Activated naive CD4-positive, alpha-beta T cell treated with anti-CD3 and anti-CD28 coated beads for 36 hours (primary cell): ENCODE measurements around the gene DIS3L2. TPM values are rescaled to one million over a fixed set of nuclear protein-coding genes. Genes with fewer than 3 reads are reported as not detected.
A peak's percentile ranks its signal among the peaks of the same experiment; 100 is the strongest.

Experiments
- CTCF ChIA-PET: fragments of 350-600 bp; sonication (Branson Sonifier 250); formaldehyde crosslinking; loops from one replicate; lab custom pipeline; 2021; ENCODE audit warnings: antibody characterized with exemption; lab: Charles Lee
- DNase-seq: peaks from one replicate; pipeline ENCODE4 v3.0.0-alpha.2; 2020
- H3K27ac Mint-ChIP-seq: one replicate; pipeline ENCODE4 v1.8.0; 2021; ENCODE audit warnings: mild to moderate bottlenecking, mixed read lengths
- H3K27me3 Mint-ChIP-seq: one replicate; pipeline ENCODE4 v1.8.0; 2021; ENCODE audit warnings: low read depth, mixed read lengths
- H3K36me3 Mint-ChIP-seq: one replicate; pipeline ENCODE4 v1.8.0; 2021; ENCODE audit warnings: low read depth, mixed read lengths
- H3K4me1 Mint-ChIP-seq: one replicate; pipeline ENCODE4 v1.8.0; 2021; ENCODE audit warnings: low read depth, mixed read lengths
- H3K4me3 Mint-ChIP-seq: one replicate; pipeline ENCODE4 v1.8.0; 2021; ENCODE audit warnings: mild to moderate bottlenecking, moderate library complexity, mixed read lengths
- H3K9me3 Mint-ChIP-seq: one replicate; pipeline ENCODE4 v1.8.0; 2021; ENCODE audit warnings: mixed read lengths
- intact Hi-C: fragments of 100-400 bp; cut with micrococcal nuclease; formaldehyde crosslinking; loops from one replicate; pipeline ENCODE4 v1.15.1; 2023
- total RNA-seq, 2 experiments: library from RNA; stranded (reverse); gene quantifications; one replicate each; pipeline ENCODE4 v1.2.3, GENCODE V29; 2021

The DIS3L2 gene
- total RNA-seq, 2 experiments from 2014 or later, result 32.4 to 35.3 TPM

DNA sequence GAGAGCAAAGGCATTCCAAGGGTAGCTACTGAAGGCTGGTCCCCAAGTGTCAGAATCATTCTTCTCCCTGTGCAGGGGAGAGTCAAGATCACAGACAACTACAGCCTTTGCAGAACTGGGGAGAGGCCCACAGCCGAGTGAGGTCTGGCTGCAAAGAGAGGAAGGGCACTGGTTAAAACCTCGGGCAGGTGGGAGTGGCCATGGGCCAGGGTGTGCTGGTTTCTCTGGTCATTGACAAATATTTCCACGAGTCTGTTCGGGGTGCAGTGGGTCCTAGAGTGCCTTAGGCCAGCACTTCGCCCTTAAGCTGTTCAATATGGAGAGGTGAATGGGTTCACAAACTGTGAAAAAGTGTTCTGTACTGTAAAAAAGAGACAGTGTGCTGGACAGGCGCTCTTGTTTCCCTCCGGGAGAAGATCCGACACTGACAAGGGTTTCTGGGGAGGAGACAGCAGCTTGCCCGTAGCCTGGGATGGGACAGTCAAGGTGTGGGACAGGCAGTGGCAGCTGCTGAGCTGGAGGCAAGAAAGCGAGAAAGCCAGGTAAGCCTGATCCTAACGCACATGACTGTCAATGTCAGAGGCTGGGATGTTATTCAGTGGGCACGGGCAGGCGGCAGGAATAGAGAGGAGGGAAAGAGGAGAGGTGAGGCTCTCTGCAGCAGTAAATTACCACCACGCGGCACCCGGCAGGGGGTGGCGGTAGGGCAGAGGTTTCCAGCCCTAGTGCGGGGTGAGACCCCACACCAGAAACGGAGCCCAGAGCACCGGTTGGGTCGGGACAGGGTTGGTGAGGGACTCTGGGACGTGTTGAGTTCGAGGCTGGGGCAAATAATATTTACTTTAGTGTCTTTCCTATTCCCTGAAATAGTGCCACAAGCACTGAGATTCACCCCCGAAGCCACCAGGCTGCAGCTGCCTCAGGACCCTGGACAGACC is 37.3 kb upstream of the DIS3L2 start:
- H3K9me3 Mint-ChIP-seq, result no peaks in the 10 kb centered on the region
- H3K4me3 Mint-ChIP-seq, result peak overlapping the region; percentile 36
- DNase-seq, result no peak
- H3K27me3 Mint-ChIP-seq, result peaks cover 44% of the 10 kb centered on the region
- no peaks in the 10 kb centered on the region for H3K36me3 Mint-ChIP-seq
- peaks cover 9% of the 10 kb centered on the region for H3K4me1 Mint-ChIP-seq
- H3K27ac Mint-ChIP-seq, result no peak overlapping the region
- CTCF ChIA-PET, result interaction anchor here (0.7 to 4.2 kb wide), 13 partner anchors 8 to 402 kb away, joined by 3 to 49 read pairs (median 4); no protein-coding TSS in a partner anchor
- intact Hi-C loops, result loop anchor here (10.0 kb wide), 1 partner anchor 601 kb away; the partner anchor contains the start of genes CHRND and PRSS56

DNA sequence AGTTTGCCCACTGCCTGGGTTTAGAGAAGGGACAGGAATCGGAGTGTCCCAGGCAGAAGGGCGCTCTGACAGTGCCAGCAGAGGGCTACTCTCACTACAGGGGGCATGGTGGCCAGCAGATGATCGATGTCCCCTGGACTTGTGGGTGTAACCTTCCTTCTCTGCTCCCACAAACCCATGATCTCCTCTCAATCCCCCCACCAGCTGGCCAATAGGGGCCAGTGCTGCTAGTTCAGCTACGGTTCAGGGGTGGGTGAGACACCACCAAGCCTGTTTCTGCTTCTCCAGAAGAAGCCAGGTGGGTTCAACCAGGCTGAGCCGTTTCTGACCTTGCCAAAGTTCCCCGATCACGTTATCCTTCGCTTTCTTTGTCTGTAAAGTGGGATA is 36.6 kb upstream of the DIS3L2 start:
- intact Hi-C loops, result loop anchor here (1.0 to 10.0 kb wide), 3 partner anchors 19 to 600 kb away; partner anchors contain the start of genes CHRND, DIS3L2 and PRSS56
- H3K36me3 Mint-ChIP-seq, result no peaks in the 10 kb centered on the region
- CTCF ChIA-PET, result interaction anchor here (0.8 to 4.2 kb wide), 10 partner anchors 9 to 401 kb away, joined by 3 to 49 read pairs (median 4); no protein-coding TSS in a partner anchor
- H3K27me3 Mint-ChIP-seq, result peaks cover 44% of the 10 kb centered on the region
- H3K27ac Mint-ChIP-seq, result no peak overlapping the region
- peaks cover 9% of the 10 kb centered on the region for H3K4me1 Mint-ChIP-seq
- DNase-seq, result no peak
- H3K4me3 Mint-ChIP-seq, result peak overlapping the region; percentile 36
- H3K9me3 Mint-ChIP-seq, result no peaks in the 10 kb centered on the region

DNA sequence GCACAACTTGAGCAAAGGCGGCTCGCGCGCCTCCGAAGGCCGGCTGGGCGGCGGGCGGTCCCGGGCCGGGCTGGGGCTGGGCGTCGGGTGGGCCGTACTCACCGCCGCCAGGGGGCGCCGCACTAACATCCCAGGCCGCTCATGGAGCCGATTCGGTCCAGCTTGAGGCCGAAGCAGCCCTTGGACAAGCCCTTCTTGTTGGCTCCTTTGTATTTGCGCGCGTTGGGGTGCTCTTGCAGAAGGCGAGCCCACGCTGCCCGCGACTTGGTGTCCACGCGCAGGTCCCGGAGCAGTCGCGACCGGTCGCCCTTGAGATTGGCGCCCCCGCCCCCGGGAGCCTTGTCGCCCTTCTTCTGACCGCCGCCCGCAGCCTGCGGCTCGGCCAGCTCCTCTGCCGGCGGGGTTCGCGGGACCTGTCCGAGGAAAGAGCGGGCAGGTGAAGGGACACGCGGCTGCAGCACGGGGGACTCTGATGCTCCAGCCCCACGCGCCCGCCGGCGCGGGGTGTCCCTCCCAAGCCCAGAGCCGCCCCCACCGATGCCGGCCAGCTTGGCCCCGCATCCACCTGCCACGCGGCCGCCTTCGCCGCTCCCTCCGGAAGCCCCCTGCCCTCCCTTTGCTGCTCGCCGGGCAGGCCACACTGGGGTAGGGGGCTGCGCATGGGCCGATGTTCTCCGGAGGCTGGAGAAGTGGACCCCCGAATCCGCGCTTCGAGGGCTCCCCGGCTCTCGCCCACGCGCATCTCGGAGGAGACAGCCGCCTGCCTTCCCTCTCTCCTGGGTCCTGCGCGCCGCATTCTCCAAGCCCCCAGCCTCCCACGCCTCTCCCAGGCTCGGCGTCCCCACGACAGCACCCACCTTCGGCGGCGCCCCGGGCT is 36.0 kb upstream of the DIS3L2 start:
- Mint-ChIP-seq H3K27ac (no peak overlapping the region), H3K27me3 (peaks cover 44% of the 10 kb centered on the region), H3K36me3 (no peaks in the 10 kb centered on the region), H3K4me3 (peak overlapping the region; percentile 73), H3K9me3 (no peaks in the 10 kb centered on the region), H3K4me1 (peaks cover 9% of the 10 kb centered on the region)
- CTCF ChIA-PET, result interaction anchor here (0.7 to 4.2 kb wide), 23 partner anchors 9 to 514 kb away, joined by 3 to 49 read pairs (median 3); no protein-coding TSS in a partner anchor
- intact Hi-C loops, result loop anchor here (1.0 to 10.0 kb wide), 7 partner anchors 19 to 599 kb away; partner anchors contain the start of genes CHRND, DIS3L2 and PRSS56
- DNase-seq, result peak; percentile 72

DNA sequence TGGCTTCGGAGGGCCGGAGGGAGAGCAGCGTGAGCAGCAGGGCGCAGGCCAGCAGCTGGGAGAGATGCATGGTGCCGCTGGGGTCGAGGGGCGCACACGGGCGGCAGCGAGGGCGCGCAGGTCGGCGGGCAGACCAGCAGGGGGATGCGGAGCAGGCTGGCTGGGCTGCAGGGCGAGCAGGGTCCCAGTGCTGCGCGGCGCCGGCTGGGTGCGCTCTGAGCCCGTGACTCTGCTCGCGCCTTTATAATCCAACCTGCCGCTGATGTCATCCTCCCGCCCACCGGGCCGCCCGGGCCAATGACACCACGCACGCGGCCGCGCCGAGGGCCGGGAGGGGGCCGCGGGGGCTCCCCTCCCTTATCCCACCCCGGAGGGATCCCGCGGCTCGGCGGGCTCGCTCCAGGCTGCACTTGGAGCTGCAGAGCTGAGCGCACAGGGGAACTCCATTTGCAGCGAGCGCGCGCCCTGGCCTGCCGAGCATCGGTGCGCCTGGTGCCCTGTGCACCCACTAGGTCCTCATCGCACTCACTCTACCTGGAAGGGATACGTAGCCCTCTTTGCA is 35.3 kb upstream of the DIS3L2 start, which contains the start of gene NPPC:
Gene NPPC, minus strand, starts transcription at position 217 of the 562 bp plus-strand sequence. Its CDS starts 147 bp downstream, at position 70.
- H3K4me3 Mint-ChIP-seq, result peak within 1 kb of the TSS; percentile 73
- no peak within 1 kb of the TSS for H3K27ac Mint-ChIP-seq
- H3K4me1 Mint-ChIP-seq, result peaks cover 9% of the 10 kb centered on the region
- no peaks in the 10 kb centered on the region for H3K9me3 Mint-ChIP-seq
- peaks cover 44% of the 10 kb centered on the region for H3K27me3 Mint-ChIP-seq
- CTCF ChIA-PET, result interaction anchor here (0.6 to 4.2 kb wide), 21 partner anchors 9 to 514 kb away, joined by 3 to 49 read pairs (median 3); no protein-coding TSS in a partner anchor
- H3K36me3 Mint-ChIP-seq, result no peaks in the 10 kb centered on the region
- intact Hi-C loops, result loop anchor here (1.0 to 10.0 kb wide), 6 partner anchors 36 to 599 kb away; partner anchors contain the start of genes CHRND, DIS3L2 and PRSS56
- peak; percentile 86 for DNase-seq

DNA sequence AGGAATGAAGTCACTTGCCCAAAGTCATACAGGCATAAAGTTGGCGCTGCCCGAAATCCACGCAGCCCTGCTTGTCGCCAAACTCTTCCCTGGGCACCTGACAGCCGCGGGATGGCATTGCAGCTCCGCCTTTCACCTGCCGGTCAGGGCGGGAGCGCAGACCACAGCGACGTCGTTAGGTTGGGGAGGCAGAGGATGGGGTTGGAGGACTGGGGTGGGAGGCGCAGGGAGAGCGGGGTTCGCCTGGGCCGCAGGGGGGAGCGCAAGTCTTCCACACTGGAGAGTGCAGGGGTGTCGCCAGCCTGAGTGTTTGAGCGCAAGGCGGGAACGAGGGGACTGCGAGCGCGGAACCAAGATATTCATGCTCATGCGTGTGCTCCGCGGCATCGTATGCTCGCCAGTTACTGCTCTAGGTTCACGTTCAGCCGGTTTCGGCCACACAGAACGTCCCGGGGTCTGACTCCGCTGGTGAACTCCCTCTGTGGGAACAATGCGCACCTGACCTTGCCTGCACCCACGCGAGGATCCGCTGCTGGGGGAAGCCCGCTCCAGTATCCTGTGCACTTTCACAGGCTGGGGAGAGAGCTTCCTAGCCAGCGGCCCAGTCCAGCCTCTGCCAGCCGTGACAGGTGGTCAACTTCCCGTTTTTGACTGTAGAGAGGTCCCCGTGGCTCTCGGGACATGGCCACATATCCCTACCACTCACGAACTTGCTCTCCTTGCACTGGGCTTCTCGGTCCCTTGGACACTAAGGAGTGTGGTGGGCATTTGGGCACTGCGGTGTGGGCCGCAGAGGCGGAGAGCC is 34.5 kb upstream of the DIS3L2 start:
- intact Hi-C loops, result loop anchor here (1.0 to 10.0 kb wide), 7 partner anchors 35 to 598 kb away; partner anchors contain the start of genes CHRND, DIS3L2 and PRSS56
- Mint-ChIP-seq H3K4me1 (peaks cover 9% of the 10 kb centered on the region), H3K27ac (no peak overlapping the region), H3K27me3 (peaks cover 44% of the 10 kb centered on the region), H3K36me3 (no peaks in the 10 kb centered on the region), H3K9me3 (no peaks in the 10 kb centered on the region), H3K4me3 (peak overlapping the region; percentile 73)
- CTCF ChIA-PET, result interaction anchor here (0.6 to 4.2 kb wide), 14 partner anchors 10 to 399 kb away, joined by 3 to 49 read pairs (median 3); no protein-coding TSS in a partner anchor
- peak; percentile 70 for DNase-seq

DNA sequence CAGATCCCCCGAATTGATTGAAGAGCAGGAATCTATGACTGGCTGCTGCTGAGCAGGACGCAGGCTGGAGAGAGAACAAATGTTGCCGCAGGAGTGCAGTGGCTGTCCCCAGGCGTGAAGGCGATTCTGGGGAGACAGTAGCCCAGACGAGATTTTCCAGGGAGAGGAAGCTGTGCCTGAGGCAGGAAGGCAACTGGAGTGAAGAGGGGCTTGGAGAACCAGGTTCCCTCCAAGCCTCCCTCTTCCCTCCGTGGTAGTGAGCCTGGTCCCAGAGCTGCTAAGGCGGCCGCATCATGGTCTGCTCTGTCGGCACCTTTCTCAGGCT is 34.0 kb upstream of the DIS3L2 start:
- Mint-ChIP-seq H3K27ac (no peak overlapping the region), H3K9me3 (no peaks in the 10 kb centered on the region), H3K27me3 (peaks cover 42% of the 10 kb centered on the region), H3K4me1 (peaks cover 9% of the 10 kb centered on the region), H3K4me3 (no peak overlapping the region), H3K36me3 (no peaks in the 10 kb centered on the region)
- intact Hi-C loops, result loop anchor here (1.0 to 10.0 kb wide), 3 partner anchors 35 to 597 kb away; partner anchors contain the start of genes CHRND, DIS3L2 and PRSS56
- CTCF ChIA-PET, result interaction anchor here (0.6 to 4.2 kb wide), 5 partner anchors 27 to 313 kb away, joined by 3 to 12 read pairs (median 5); no protein-coding TSS in a partner anchor
- DNase-seq, result no peak

DNA sequence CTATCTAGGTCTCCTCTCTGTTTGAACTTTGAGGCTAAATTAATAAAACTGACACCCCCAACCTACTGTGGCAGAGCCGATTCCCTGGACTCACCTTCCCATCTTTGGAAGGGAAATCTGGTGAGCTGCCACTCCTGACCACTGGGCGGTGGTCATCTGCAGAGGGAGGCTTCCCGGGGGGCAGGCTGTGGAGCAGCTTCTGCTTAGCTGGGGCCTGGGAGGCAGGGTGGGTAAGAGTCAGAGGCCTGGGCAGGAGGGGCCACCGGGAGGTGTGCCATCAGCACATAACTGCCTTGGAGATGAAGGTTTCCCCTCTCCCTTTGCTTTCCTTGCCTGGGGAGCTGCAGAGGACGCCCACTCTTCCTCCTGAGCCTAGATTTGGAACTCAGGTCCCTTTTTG is 33.0 kb upstream of the DIS3L2 start:
- H3K27ac Mint-ChIP-seq, result no peak overlapping the region
- no peak overlapping the region for H3K4me3 Mint-ChIP-seq
- H3K27me3 Mint-ChIP-seq, result peaks cover 42% of the 10 kb centered on the region
- peaks cover 9% of the 10 kb centered on the region for H3K4me1 Mint-ChIP-seq
- CTCF ChIA-PET, result interaction anchor here (0.6 to 2.0 kb wide), 6 partner anchors 10 to 306 kb away, joined by 3 to 7 read pairs (median 4); no protein-coding TSS in a partner anchor
- H3K9me3 Mint-ChIP-seq, result no peaks in the 10 kb centered on the region
- intact Hi-C loops, result loop anchor here (5.0 to 10.0 kb wide), 2 partner anchors 34 to 596 kb away; partner anchors contain the start of genes CHRND, DIS3L2 and PRSS56
- no peaks in the 10 kb centered on the region for H3K36me3 Mint-ChIP-seq
- no peak for DNase-seq

DNA sequence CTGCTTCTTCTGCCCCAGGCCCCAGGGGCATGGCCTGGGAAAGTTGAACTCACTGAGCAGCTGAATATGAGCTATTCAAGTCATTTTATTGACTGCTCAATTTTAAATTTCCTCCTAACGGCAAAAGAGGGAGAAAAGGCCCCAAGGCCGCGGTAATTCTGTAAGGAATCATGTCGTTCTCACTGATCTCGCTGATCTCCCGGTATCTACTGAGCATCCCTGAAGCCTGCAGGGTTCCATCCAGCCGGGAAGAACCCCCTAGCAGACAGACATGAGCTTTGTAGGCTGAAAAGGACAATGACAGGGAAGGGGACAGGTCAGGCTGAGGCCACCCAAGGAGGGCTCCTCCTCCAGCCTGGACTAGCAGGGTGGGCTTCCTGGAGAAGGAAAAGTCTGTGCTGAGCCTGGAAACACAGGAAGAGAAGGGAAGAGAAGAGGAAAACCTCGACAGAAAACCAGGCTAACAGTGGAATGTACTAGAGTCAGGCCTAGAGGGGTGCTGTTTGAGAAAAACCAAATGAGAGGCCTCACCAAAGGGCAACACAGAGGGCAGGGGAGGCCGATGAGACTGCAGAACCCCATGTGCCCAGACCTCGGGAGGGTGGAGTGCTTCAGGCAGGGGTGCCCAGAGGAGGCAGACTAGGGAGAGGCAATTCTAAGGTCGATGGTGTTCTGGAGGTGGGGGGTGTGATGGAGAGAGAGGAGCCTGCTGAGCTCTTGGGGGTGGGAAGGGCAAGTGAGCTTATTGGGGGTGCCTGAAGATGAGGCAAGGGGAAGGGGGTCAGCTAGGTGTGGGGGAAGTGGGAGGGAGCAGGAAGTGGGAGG is 32.4 kb upstream of the DIS3L2 start:
- no peak for DNase-seq
- Mint-ChIP-seq H3K4me3 (no peak overlapping the region), H3K36me3 (no peaks in the 10 kb centered on the region), H3K9me3 (no peaks in the 10 kb centered on the region), H3K27me3 (peaks cover 35% of the 10 kb centered on the region), H3K27ac (no peak overlapping the region), H3K4me1 (peaks cover 9% of the 10 kb centered on the region)
- CTCF ChIA-PET, result interaction anchor here (0.6 to 2.0 kb wide), 6 partner anchors 9 to 305 kb away, joined by 3 to 7 read pairs (median 4); no protein-coding TSS in a partner anchor
- intact Hi-C loops, result loop anchor here (5.0 to 10.0 kb wide), 2 partner anchors 33 to 596 kb away; partner anchors contain the start of genes CHRND, DIS3L2 and PRSS56

DNA sequence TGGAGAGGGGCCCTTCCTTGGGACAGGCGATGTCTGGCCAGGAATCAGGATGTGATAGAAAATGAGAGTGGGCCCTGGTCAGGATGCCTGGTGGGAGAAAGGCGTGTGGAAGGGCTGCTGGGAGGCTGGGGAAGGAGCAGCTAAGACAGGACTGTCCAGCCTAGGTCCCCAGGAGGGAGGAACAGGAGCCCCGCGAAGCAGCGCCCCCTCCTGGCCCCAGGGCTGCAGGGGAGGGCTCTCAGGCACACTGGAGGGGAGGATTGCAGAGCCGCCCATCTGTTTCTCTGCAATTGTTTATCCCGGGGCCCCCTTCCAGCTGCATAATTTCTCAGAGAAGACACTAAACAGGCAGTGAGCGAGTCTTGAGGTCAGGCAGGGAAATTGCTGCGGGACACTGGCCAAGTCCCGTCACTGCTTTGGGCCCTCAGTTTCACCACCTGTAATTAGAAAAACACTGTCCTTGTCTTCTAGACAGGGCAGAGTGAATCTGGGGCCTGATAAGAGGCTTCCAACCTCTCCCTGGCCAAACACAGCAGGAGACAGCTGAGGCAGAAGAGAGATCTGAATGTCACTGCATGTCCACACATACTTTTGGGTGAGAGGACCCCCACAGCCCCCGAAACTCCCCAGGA is 31.4 kb upstream of the DIS3L2 start:
- no peak overlapping the region for H3K27ac Mint-ChIP-seq
- peaks cover 6% of the 10 kb centered on the region for H3K4me1 Mint-ChIP-seq
- DNase-seq, result peak; percentile 28
- CTCF ChIA-PET, result interaction anchor here (0.6 to 1.8 kb wide), 7 partner anchors 9 to 512 kb away, joined by 3 to 10 read pairs (median 3); no protein-coding TSS in a partner anchor
- intact Hi-C loops, result loop anchor here (5.0 to 10.0 kb wide), 2 partner anchors 32 to 595 kb away; partner anchors contain the start of genes CHRND, DIS3L2 and PRSS56
- H3K9me3 Mint-ChIP-seq, result no peaks in the 10 kb centered on the region
- no peaks in the 10 kb centered on the region for H3K36me3 Mint-ChIP-seq
- H3K27me3 Mint-ChIP-seq, result peaks cover 26% of the 10 kb centered on the region
- H3K4me3 Mint-ChIP-seq, result no peak overlapping the region
